MM.1S (cell line): ENCODE results near the gene LIMS2.

ENCODE experiments used
- CTCF ChIP-seq: fragments of 300-600 bp; sonication (generic); IDR thresholded peaks from 2 replicates; pipeline ENCODE4 v1.5.1; 2016; ENCODE audit warnings: antibody characterized with exemption, low read length, mixed read lengths
- EZH2 ChIP-seq: fragments of 300-600 bp; sonication (generic); optimal IDR thresholded peaks from 2 replicates; pipeline ENCODE3; 2017; ENCODE audit warnings: low read depth, mild to moderate bottlenecking, antibody characterized with exemption, low read length, mixed read lengths
- EZH2phosphoT487 ChIP-seq: fragments of 300-600 bp; sonication (generic); IDR thresholded peaks from 2 replicates; pipeline ENCODE4 v1.6.1; 2018; ENCODE audit warnings: antibody characterized with exemption, low read length

GRCh38 chr2:127626175-127626574, 49.2 kb downstream of the LIMS2 start:
- no peak for TF ChIP-seq CTCF
- TF ChIP-seq EZH2, result no peak
- TF ChIP-seq EZH2phosphoT487, result no peak
